Measurements from ENCODE around the gene PDIA5.

The PDIA5 gene

DNA sequence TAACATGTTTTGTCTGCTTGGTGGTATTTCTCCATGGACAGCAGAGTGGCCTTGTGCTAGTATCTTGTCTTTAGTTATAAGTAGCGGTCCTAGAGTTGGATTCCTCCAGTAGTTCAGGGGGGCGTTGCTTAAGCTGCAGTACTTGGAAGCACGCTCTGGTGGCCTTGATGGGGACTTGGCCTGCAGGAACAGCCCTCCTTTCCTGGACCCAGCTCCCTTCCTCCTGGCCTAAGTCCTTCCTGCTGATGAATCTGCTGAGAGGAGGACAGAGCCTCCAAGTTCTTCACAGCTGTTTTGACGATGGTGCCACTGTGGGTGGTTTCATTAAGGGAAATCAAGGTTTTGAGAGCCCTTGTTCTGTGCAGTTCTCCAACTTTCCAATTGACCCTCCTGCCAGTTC, 96.3 kb downstream of the PDIA5 start:
- Histone ChIP-seq H3K36me3 (ENCODE audit: control insufficient read depth in 1 of 2, insufficient read depth in 2 of 2, low read length in 2 of 2) (peaks cover 29 to 42% of the 10 kb centered on the region in 2 donors), H3K27me3 (ENCODE audit: low read depth, low read length) (no peaks in the 10 kb centered on the region), H3K4me1 (ENCODE audit: control insufficient read depth in 1 of 2, insufficient read depth in 2 of 2, low read length in 2 of 2) (no peaks in the 10 kb centered on the region), H3K27ac (ENCODE audit: low read length) (no peak overlapping the region), H3K9me3 (ENCODE audit: control insufficient read depth in 1 of 2, low read length in 2 of 2) (peaks cover 0 to 8% of the 10 kb centered on the region in 2 donors), H3K4me3 (ENCODE audit: low read depth in 1 of 2, low read length in 2 of 2) (no peak overlapping the region)

DNA sequence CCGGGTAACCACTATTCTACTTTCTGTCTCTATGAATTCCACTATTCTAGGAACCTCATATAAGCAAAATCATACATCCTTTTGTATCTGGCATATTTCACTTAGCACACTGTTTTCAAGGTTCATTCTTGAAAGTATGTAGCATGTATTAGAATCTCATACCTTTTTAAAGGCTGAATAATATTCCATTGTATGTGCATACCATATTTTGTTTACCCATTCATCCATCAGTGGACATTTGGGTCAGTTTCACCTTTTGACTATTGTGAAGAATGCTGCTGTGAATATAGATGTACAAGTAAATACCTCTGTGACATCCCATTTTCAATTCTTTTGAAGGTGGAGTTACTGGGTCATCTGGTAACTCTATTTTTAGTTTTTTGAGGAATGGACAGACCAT, 98.3 kb downstream of the PDIA5 start:
- H3K36me3 ChIP-seq (ENCODE audit: control insufficient read depth in 1 of 2, insufficient read depth in 2 of 2, low read length in 2 of 2) = peaks cover 22 to 42% of the 10 kb centered on the region in 2 donors
- H3K9me3 ChIP-seq (ENCODE audit: control insufficient read depth in 1 of 2, low read length in 2 of 2) = peaks cover 0 to 8% of the 10 kb centered on the region in 2 donors
- no peak overlapping the region for H3K27ac ChIP-seq (ENCODE audit: low read length)
- no peaks in the 10 kb centered on the region for H3K27me3 ChIP-seq (ENCODE audit: low read depth, low read length)
- H3K4me3 ChIP-seq (ENCODE audit: low read depth in 1 of 2, low read length in 2 of 2) = no peak overlapping the region
- H3K4me1 ChIP-seq (ENCODE audit: control insufficient read depth in 1 of 2, insufficient read depth in 2 of 2, low read length in 2 of 2) = no peaks in the 10 kb centered on the region

DNA sequence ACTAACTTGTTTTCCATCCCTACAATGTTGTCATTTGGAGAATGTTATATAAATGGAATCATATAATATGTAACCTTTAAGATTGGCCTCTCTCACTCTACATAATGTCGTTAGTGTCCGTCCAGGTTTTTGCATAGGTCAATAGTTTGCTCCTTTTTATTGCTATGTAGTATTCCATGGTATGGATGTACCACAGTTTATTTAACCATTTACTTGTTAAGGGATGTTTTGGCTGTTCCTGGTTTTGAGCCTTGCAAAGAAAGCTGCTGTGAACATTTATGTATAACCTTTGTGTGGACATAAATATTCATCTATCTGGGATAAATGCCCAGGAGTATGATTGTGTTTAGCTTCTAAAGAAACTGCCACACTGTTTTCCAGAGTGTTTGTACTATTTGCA, 100.9 kb downstream of the PDIA5 start:
- H3K27me3 ChIP-seq (ENCODE audit: low read depth, low read length) = no peaks in the 10 kb centered on the region
- no peak overlapping the region for H3K4me3 ChIP-seq (ENCODE audit: low read depth in 1 of 2, low read length in 2 of 2)
- H3K4me1 ChIP-seq (ENCODE audit: control insufficient read depth in 1 of 2, insufficient read depth in 2 of 2, low read length in 2 of 2) = no peaks in the 10 kb centered on the region
- H3K36me3 ChIP-seq (ENCODE audit: control insufficient read depth in 1 of 2, insufficient read depth in 2 of 2, low read length in 2 of 2) = peaks cover 13 to 28% of the 10 kb centered on the region in 2 donors
- peaks cover 0 to 8% of the 10 kb centered on the region in 2 donors for H3K9me3 ChIP-seq (ENCODE audit: control insufficient read depth in 1 of 2, low read length in 2 of 2)
- no peak overlapping the region for H3K27ac ChIP-seq (ENCODE audit: low read length)

DNA sequence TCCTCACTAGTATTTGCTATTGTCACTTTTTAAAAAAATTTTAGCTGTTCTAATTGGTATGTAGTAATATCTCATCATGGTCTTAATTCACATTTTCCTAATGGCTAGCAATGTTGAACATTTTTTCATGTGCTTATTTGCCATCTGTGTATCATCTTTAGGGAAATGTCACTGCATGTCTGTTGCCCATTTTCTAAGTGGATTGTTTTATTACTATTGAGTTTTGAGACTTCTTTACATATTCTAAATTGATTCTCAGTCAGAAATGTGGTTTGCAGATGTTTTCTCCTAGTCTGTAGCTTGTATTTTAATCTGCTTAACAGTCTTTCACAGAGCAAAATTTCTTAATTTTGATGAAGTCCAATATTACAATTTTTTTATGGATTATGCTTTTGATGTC, 101.3 kb downstream of the PDIA5 start:
- no peaks in the 10 kb centered on the region for H3K4me1 ChIP-seq (ENCODE audit: control insufficient read depth in 1 of 2, insufficient read depth in 2 of 2, low read length in 2 of 2)
- H3K4me3 ChIP-seq (ENCODE audit: low read depth in 1 of 2, low read length in 2 of 2) = no peak overlapping the region
- H3K27me3 ChIP-seq (ENCODE audit: low read depth, low read length) = no peaks in the 10 kb centered on the region
- peaks cover 13 to 23% of the 10 kb centered on the region in 2 donors for H3K36me3 ChIP-seq (ENCODE audit: control insufficient read depth in 1 of 2, insufficient read depth in 2 of 2, low read length in 2 of 2)
- H3K9me3 ChIP-seq (ENCODE audit: control insufficient read depth in 1 of 2, low read length in 2 of 2) = peaks cover 0 to 8% of the 10 kb centered on the region in 2 donors
- no peak overlapping the region for H3K27ac ChIP-seq (ENCODE audit: low read length)

DNA sequence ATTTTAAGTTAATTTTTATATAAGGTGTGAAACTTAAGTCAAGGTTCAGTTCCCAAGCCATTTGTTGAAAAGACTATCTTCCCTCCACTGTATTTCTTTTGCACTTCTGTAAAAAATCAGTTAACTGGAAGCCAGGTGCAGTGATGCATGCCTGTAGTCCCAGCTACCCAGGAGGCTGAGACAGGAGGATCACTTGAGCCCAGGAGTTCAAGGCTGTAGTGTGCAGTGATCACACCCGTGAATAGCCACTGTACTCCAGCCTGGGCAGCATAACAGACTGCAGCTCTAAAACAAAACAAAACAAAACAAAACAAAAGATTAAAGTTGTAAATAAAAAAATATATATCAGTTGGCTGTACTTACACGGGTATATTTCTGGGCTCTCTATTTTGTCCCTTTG, 101.8 kb downstream of the PDIA5 start:
- Histone ChIP-seq H3K36me3 (ENCODE audit: control insufficient read depth in 1 of 2, insufficient read depth in 2 of 2, low read length in 2 of 2) (peaks cover 13 to 19% of the 10 kb centered on the region in 2 donors), H3K4me3 (ENCODE audit: low read depth in 1 of 2, low read length in 2 of 2) (no peak overlapping the region), H3K27me3 (ENCODE audit: low read depth, low read length) (no peaks in the 10 kb centered on the region), H3K4me1 (ENCODE audit: control insufficient read depth in 1 of 2, insufficient read depth in 2 of 2, low read length in 2 of 2) (no peaks in the 10 kb centered on the region), H3K27ac (ENCODE audit: low read length) (no peak overlapping the region), H3K9me3 (ENCODE audit: control insufficient read depth in 1 of 2, low read length in 2 of 2) (peaks cover 0 to 8% of the 10 kb centered on the region in 2 donors)

DNA sequence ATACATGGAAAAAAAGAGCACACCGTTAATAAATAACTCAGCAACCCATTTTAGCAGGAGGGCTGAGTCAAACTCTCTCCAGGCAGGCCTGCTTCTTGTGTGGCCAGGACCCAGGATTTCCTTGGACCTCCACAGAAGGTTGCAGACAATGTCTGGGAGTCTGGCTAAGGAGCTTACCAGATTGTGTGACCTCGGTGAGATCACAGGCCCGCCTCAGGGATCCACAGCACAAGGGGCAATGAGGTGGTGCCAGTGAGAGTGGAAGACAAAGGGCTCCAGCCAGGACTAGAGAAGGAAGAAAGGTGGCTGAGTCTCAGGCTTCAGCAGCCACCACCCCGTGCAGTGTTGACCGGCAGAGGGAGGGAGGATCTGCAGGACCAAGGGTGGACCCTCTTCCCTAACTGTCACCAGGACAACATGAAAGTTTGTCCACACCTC, 102.7 kb downstream of the PDIA5 start:
- Histone ChIP-seq H3K27me3 (ENCODE audit: low read depth, low read length) (no peaks in the 10 kb centered on the region), H3K4me1 (ENCODE audit: control insufficient read depth in 1 of 2, insufficient read depth in 2 of 2, low read length in 2 of 2) (no peaks in the 10 kb centered on the region), H3K36me3 (ENCODE audit: control insufficient read depth in 1 of 2, insufficient read depth in 2 of 2, low read length in 2 of 2) (peaks cover 8 to 12% of the 10 kb centered on the region in 2 donors), H3K27ac (ENCODE audit: low read length) (no peak overlapping the region), H3K4me3 (ENCODE audit: low read depth in 1 of 2, low read length in 2 of 2) (no peak overlapping the region), H3K9me3 (ENCODE audit: control insufficient read depth in 1 of 2, low read length in 2 of 2) (peaks cover 0 to 8% of the 10 kb centered on the region in 2 donors)

DNA sequence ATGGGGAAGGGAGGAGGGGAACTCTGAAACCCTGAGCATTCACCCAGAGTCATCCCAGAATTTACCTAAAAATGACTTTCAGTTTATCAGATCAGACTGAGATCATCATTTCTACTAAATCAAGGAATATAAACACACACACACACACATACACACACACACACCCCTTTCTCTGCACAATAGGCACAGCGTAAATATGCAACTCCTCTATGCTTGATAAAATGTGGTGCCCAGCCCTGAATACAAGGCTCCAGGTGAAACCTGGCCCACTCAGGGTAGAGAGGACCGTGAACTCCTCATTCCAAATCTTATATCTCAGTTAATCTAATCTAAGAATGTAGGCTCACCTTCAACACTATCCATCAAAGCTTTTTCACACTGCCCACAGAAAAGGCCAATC, 103.1 kb downstream of the PDIA5 start:
- Histone ChIP-seq H3K4me3 (ENCODE audit: low read depth in 1 of 2, low read length in 2 of 2) (no peak overlapping the region), H3K27me3 (ENCODE audit: low read depth, low read length) (no peaks in the 10 kb centered on the region), H3K4me1 (ENCODE audit: control insufficient read depth in 1 of 2, insufficient read depth in 2 of 2, low read length in 2 of 2) (no peaks in the 10 kb centered on the region), H3K36me3 (ENCODE audit: control insufficient read depth in 1 of 2, insufficient read depth in 2 of 2, low read length in 2 of 2) (peaks cover 3 to 8% of the 10 kb centered on the region in 2 donors), H3K27ac (ENCODE audit: low read length) (no peak overlapping the region), H3K9me3 (ENCODE audit: control insufficient read depth in 1 of 2, low read length in 2 of 2) (peaks cover 0 to 8% of the 10 kb centered on the region in 2 donors)

DNA sequence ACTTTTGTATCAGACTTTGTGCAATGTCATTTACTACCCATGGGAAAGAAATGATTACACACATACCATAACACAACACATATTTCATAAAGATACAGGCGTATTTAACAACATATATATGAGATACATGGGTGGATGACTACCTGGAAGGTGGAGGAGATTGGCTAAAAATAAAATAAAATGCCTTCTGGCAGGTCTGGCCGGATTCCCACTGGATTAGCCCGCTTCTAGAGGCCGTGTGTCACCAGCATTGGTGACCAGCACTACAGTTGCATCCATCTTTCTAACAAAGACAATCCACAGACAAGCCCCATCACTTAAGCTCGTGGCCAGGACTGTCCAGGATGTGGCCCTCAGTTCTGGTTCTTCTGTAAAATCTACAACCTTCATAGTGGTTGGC, 114.0 kb downstream of the PDIA5 start:
- H3K4me3 ChIP-seq (ENCODE audit: low read depth in 1 of 2, low read length in 2 of 2) = no peak overlapping the region
- no peak overlapping the region for H3K27ac ChIP-seq (ENCODE audit: low read length)
- no peaks in the 10 kb centered on the region for H3K36me3 ChIP-seq (ENCODE audit: control insufficient read depth in 1 of 2, insufficient read depth in 2 of 2, low read length in 2 of 2)
- H3K9me3 ChIP-seq (ENCODE audit: control insufficient read depth in 1 of 2, low read length in 2 of 2) = peaks cover 5% of the 10 kb centered on the region in 2 donors
- no peaks in the 10 kb centered on the region for H3K4me1 ChIP-seq (ENCODE audit: control insufficient read depth in 1 of 2, insufficient read depth in 2 of 2, low read length in 2 of 2)
- H3K27me3 ChIP-seq (ENCODE audit: low read depth, low read length) = no peaks in the 10 kb centered on the region

DNA sequence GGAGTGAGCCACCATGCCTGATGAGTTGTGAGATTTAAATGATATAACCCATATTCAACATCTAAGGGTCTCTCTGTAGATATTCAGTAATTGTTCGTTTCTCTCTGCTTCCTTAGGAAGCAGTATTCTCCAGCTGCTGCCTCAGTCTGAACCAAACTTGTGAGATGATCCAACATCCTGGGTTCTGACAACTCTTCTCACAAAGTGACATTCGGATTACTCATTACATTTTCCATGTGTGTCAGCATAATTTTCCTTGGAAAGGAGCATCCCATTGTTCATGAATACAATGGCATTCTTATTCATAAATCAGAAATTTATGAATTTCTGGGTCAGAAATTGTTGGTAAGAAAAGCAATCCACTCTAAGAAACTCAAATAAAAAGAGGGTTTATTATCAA, 119.9 kb downstream of the PDIA5 start:
- Histone ChIP-seq H3K27me3 (ENCODE audit: low read depth, low read length) (no peaks in the 10 kb centered on the region), H3K4me3 (ENCODE audit: low read depth in 1 of 2, low read length in 2 of 2) (no peak overlapping the region), H3K36me3 (ENCODE audit: control insufficient read depth in 1 of 2, insufficient read depth in 2 of 2, low read length in 2 of 2) (no peaks in the 10 kb centered on the region), H3K27ac (ENCODE audit: low read length) (no peak overlapping the region), H3K4me1 (ENCODE audit: control insufficient read depth in 1 of 2, insufficient read depth in 2 of 2, low read length in 2 of 2) (no peaks in the 10 kb centered on the region), H3K9me3 (ENCODE audit: control insufficient read depth in 1 of 2, low read length in 2 of 2) (peaks cover 0 to 5% of the 10 kb centered on the region in 2 donors)

DNA sequence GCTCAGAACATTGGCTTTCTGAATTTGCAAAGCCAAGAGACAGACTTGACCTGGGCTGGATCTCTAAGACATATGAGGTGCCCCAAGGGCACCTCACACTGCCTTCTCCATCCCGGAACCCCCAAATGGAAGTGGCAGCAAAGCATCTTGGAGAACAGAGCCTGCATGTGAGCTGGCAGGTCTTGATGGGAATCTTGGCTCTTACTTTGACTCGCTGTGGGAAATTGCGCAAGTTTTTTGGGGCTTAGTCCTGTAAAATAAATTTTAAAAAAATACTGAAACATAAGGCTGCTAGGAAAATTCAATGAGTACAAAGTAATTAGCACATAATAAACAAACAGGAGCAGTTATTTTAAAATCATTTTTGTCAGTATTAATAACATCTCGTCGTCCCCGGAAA, 121.2 kb downstream of the PDIA5 start:
- H3K4me1 ChIP-seq (ENCODE audit: control insufficient read depth in 1 of 2, insufficient read depth in 2 of 2, low read length in 2 of 2) = no peaks in the 10 kb centered on the region
- no peaks in the 10 kb centered on the region for H3K36me3 ChIP-seq (ENCODE audit: control insufficient read depth in 1 of 2, insufficient read depth in 2 of 2, low read length in 2 of 2)
- no peaks in the 10 kb centered on the region for H3K9me3 ChIP-seq (ENCODE audit: control insufficient read depth in 1 of 2, low read length in 2 of 2)
- H3K27me3 ChIP-seq (ENCODE audit: low read depth, low read length) = no peaks in the 10 kb centered on the region
- H3K4me3 ChIP-seq (ENCODE audit: low read depth in 1 of 2, low read length in 2 of 2) = no peak overlapping the region
- no peak overlapping the region for H3K27ac ChIP-seq (ENCODE audit: low read length)

DNA sequence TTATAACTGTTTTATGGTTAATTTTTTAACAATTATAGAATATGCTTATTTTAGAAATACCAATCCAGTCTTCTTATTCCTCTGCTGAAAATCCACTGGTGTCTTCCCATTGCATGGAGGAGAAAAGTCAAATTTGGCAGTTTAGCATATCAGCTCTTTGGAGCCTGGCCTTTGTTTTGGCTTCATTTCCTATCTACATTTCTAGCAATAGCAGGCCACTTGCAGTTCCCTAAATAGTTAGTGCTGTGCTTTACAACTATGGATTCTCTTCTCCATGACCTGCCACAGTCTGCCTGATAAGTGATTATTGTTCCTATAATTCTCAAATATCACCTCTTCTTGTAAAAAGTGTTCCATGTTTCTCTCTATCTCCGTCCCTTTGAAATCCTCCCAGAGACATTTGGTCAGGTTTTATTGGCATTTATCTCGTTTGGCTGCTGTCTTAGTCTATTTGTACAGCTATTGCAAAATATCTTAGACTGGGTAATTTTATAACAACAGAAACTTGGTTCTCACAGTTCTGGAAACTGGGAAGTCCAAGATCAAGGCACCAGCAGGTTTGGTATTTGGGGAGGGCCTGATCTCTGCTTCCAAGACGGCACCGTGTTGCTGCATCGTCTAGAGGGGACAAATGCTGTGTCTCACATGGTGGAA, 126.8 kb downstream of the PDIA5 start:
- Histone ChIP-seq H3K36me3 (ENCODE audit: control insufficient read depth in 1 of 2, insufficient read depth in 2 of 2, low read length in 2 of 2) (no peaks in the 10 kb centered on the region), H3K27ac (ENCODE audit: low read length) (no peak overlapping the region), H3K4me3 (ENCODE audit: low read depth in 1 of 2, low read length in 2 of 2) (no peak overlapping the region), H3K4me1 (ENCODE audit: control insufficient read depth in 1 of 2, insufficient read depth in 2 of 2, low read length in 2 of 2) (no peaks in the 10 kb centered on the region), H3K9me3 (ENCODE audit: control insufficient read depth in 1 of 2, low read length in 2 of 2) (no peaks in the 10 kb centered on the region), H3K27me3 (ENCODE audit: low read depth, low read length) (no peaks in the 10 kb centered on the region)

DNA sequence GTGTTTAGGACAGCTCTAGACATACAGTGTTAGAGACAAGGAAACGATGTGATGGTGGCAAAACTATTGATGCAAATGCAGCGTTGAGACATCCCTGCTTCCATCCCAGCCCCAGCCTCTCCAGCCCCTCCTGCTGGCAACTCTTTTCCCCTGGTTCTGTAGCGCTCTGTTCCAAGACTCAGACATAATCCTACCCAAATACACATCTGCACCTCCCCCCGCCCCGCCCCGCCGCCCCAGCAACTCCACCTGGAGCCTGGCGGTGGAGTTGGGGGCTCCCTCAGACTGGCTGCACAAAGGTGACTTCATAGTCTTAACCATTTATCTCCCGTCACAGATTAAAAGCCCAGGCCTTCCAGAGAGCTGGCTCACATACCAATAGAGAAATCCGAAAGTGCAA, 127.7 kb downstream of the PDIA5 start:
- no peak overlapping the region for H3K4me3 ChIP-seq (ENCODE audit: low read depth in 1 of 2, low read length in 2 of 2)
- H3K27me3 ChIP-seq (ENCODE audit: low read depth, low read length) = no peaks in the 10 kb centered on the region
- no peak overlapping the region for H3K27ac ChIP-seq (ENCODE audit: low read length)
- no peaks in the 10 kb centered on the region for H3K9me3 ChIP-seq (ENCODE audit: control insufficient read depth in 1 of 2, low read length in 2 of 2)
- H3K4me1 ChIP-seq (ENCODE audit: control insufficient read depth in 1 of 2, insufficient read depth in 2 of 2, low read length in 2 of 2) = no peaks in the 10 kb centered on the region
- H3K36me3 ChIP-seq (ENCODE audit: control insufficient read depth in 1 of 2, insufficient read depth in 2 of 2, low read length in 2 of 2) = no peaks in the 10 kb centered on the region

Data from muscle layer of duodenum (tissue), 2 donors.